Measurements from ENCODE around the gene ELL2. TPM values are rescaled to one million over a fixed set of nuclear protein-coding genes. Genes with fewer than 3 reads are reported as not detected.

ELL2 gene
- total RNA-seq, 4 donors from 2014 or later, result 32.4 to 50.3 (median 45.1) TPM

DNA sequence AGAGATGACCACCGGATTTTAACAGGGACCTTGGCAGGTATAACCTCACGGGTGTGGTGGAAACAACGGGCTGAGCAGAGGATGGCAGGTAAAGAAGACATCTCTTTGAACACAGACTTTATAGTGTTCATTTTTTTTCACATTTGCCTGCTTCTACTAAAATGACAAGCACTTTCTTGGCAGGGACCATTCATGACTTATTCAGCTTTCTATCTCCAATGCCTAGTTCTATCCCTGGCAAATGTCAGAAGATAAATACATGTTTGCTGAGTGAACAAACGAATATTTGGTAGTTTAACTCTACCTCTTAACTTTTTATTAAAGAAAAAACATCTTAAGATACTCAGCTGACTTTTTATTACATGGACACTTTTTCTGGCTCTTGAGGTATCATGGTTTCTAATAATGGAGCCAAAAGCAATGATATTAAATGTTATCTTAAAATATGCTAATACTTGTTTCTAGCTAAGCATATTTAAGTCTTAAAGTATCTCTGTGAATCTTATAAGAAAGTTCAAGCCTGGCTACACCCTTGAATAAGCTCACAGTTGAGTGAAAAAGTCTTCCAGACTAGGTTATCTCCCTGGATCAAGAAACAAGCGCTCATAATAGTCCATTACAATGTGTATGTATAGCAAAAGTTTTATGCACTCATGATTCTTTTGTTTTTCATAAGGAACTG is 8.5 kb downstream of the ELL2 start:
- no peak overlapping the region for H3K4me3 ChIP-seq (ENCODE audit: low read depth, poor library complexity, severe bottlenecking)
- WGBS, 2 donors, result 61 to 64% methylated on average over 5 of the region's 5 CpGs
- DNase-seq (ENCODE audit: low spot score in 2 of 2), result no peak
- no peak for TF ChIP-seq POLR2A (IDR thresholded peaks at IDR 0.05)
- TF ChIP-seq, protein P1, sequence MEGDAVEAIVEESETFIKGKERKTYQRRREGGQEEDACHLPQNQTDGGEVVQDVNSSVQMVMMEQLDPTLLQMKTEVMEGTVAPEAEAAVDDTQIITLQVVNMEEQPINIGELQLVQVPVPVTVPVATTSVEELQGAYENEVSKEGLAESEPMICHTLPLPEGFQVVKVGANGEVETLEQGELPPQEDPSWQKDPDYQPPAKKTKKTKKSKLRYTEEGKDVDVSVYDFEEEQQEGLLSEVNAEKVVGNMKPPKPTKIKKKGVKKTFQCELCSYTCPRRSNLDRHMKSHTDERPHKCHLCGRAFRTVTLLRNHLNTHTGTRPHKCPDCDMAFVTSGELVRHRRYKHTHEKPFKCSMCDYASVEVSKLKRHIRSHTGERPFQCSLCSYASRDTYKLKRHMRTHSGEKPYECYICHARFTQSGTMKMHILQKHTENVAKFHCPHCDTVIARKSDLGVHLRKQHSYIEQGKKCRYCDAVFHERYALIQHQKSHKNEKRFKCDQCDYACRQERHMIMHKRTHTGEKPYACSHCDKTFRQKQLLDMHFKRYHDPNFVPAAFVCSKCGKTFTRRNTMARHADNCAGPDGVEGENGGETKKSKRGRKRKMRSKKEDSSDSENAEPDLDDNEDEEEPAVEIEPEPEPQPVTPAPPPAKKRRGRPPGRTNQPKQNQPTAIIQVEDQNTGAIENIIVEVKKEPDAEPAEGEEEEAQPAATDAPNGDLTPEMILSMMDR (IDR thresholded peaks at IDR 0.05), result no peak
- intact Hi-C loops (cut with DNase I; ENCODE audit: low total_unique reads), result loop anchor here (10.0 kb wide), 1 partner anchor 88 kb away; no protein-coding TSS in a partner anchor

DNA sequence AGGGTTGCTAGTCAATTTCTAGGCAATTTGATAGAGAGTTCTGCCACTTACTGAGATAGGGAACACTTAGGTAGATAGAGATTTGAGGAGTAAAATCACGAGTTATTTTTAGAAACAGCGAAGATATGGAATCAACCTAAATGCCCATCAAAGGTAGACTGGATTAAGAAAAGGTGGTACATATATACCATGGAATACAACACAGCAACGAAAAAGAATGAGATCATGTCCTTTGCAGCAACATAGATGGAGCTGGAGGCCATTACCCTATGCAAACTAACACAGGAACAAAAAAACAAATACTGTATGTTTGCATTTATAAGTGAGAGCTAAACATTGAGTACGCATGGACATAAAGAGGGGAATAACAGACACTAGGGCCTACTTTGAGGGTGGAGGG is 9.7 kb downstream of the ELL2 start:
- DNase-seq (ENCODE audit: low spot score in 2 of 2), result no peak
- no peak overlapping the region for H3K4me3 ChIP-seq (ENCODE audit: low read depth, poor library complexity, severe bottlenecking)
- intact Hi-C loops (cut with DNase I; ENCODE audit: low total_unique reads), result loop anchor here (10.0 kb wide), 1 partner anchor 87 kb away; no protein-coding TSS in a partner anchor
- 91 to 95% methylated on average over 4 of the region's 4 CpGs for WGBS, 2 donors
- TF ChIP-seq POLR2A (IDR thresholded peaks at IDR 0.05), result no peak
- TF ChIP-seq, protein P1 (IDR thresholded peaks at IDR 0.05), result no peak

DNA sequence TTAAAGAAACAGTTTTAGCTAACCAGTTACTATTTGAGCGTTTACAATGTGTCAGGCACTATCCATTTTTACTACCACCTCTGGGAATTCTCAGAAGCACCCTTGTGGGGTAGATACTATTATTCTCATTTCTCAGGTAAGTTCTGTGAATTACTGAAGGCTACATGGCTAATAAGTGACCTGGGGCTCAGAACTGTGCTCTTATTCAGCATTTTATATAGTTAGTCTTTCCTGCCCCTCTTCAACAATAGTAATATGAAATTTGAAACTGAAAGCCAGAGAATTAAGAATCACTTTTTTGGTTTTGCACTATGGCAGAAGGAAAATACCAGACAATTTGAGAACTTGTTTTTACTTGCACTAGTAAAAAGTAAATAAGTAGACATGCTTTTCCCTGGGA is 11.8 kb downstream of the ELL2 start:
- WGBS, 2 donors, result 62 to 70% methylated on average over 1 of the region's 1 CpG
- intact Hi-C loops (cut with DNase I; ENCODE audit: low total_unique reads), result loop anchor here (10.0 kb wide), 1 partner anchor 85 kb away; no protein-coding TSS in a partner anchor
- TF ChIP-seq POLR2A (IDR thresholded peaks at IDR 0.05), result no peak
- TF ChIP-seq, protein P1 (IDR thresholded peaks at IDR 0.05), result no peak
- H3K4me3 ChIP-seq (ENCODE audit: low read depth, poor library complexity, severe bottlenecking), result no peak overlapping the region
- DNase-seq (ENCODE audit: low spot score in 2 of 2), result no peak

DNA sequence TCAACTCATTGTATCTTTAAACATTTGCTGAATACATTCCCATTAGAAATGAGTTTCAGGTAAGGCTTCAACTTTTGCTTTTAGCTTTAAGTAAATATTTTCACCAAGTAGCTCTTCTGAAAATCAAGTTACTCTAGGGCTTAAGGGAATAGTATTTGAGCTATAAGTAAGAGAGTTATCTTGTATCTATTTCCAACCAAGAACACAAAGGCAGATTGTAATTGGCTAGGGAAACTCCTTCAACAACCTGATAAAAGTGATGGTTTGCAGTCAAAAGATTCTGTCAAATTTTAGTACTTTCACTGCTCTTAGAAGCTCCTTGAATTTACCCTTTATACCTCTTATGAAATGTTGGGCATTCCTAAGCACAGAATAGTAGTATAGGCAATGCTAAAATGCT is 13.0 kb downstream of the ELL2 start:
- DNase-seq (ENCODE audit: low spot score in 2 of 2), result no peak
- no peak overlapping the region for H3K4me3 ChIP-seq (ENCODE audit: low read depth, poor library complexity, severe bottlenecking)
- TF ChIP-seq, protein P1 (IDR thresholded peaks at IDR 0.05), result no peak
- TF ChIP-seq POLR2A (IDR thresholded peaks at IDR 0.05), result no peak
- intact Hi-C loops (cut with DNase I; ENCODE audit: low total_unique reads), result no loop called here

DNA sequence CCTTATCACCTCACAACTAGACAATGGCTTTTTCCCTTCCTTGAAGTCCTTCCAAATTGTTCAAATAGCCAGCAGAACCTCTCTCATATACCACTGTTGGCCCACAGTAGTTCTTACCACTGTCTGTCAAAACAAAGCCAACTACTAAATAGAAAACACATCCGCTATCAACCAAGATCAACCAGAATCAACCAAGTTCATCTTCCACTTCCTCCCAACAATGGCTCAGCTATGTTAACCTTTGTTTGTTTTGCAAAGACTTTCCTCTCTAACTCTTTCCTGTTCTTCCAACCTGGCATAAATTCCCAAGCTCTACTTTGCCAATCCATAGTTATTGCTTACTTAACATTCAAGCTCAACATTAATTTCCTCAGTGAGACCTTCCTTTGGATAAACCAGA is 15.2 kb downstream of the ELL2 start:
- TF ChIP-seq, protein P1 (IDR thresholded peaks at IDR 0.05), result no peak
- no peak for TF ChIP-seq POLR2A (IDR thresholded peaks at IDR 0.05)
- H3K4me3 ChIP-seq (ENCODE audit: low read depth, poor library complexity, severe bottlenecking), result no peak overlapping the region

DNA sequence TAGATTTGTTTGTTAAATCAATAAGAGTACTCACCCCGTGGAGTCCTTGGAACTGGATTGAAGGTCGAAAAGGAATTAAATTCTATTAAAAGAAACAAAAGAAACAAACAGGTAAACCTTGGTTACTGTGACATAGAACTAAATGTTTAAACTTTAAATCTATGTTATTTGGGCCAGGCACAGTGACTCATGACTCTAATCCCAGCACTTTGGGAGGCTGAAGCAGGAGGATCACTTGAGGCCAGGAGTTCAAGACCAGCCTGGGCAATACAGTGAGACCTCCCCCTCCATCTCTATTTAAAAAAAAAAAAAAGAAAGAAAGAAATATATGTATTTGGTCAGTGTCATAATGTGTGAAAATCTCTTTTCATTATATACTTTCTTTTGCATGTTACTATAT is 18.7 kb downstream of the ELL2 start:
- no peak overlapping the region for H3K4me3 ChIP-seq (ENCODE audit: low read depth, poor library complexity, severe bottlenecking)
- no peak for TF ChIP-seq POLR2A (IDR thresholded peaks at IDR 0.05)
- TF ChIP-seq, protein P1 (IDR thresholded peaks at IDR 0.05), result no peak
- intact Hi-C loops (cut with DNase I; ENCODE audit: low total_unique reads), result no loop called here
- DNase-seq (ENCODE audit: low spot score in 2 of 2), result no peak
- 92 to 99% methylated on average over 2 of the region's 2 CpGs for WGBS, 2 donors

More for the DNA sequence above, 15.2 kb downstream of the ELL2 start:
- intact Hi-C loops (cut with DNase I; ENCODE audit: low total_unique reads), result no loop called here
- no peak for DNase-seq (ENCODE audit: low spot score in 2 of 2)
- 98 to 100% methylated on average over 1 of the region's 1 CpG for WGBS, 2 donors
